ENCODE results near the gene TRIM59. TPM values are rescaled to one million over a fixed set of nuclear protein-coding genes. Genes with fewer than 3 reads are reported as not detected.

The TRIM59 gene
- total RNA-seq, 1 experiment from 2014 or later: 20.8 TPM

- Mint-ChIP-seq H3K27ac (ENCODE audit: unreplicated experiment) (no peak overlapping the region), H3K9me3 (ENCODE audit: low read depth, unreplicated experiment) (no peaks in the 10 kb centered on the region), H3K27me3 (ENCODE audit: unreplicated experiment) (no peaks in the 10 kb centered on the region), H3K36me3 (ENCODE audit: insufficient read depth, unreplicated experiment) (peaks cover 89% of the 10 kb centered on the region), H3K4me3 (ENCODE audit: low read depth, unreplicated experiment) (no peak overlapping the region), H3K4me1 (ENCODE audit: low read depth, unreplicated experiment) (no peaks in the 10 kb centered on the region)
- intact Hi-C loops (cut with micrococcal nuclease; ENCODE audit: unreplicated experiment): no loop called here
- BruUV-seq (replicated peaks): no TSS peak
- no peak for TF ChIP-seq CTCF (IDR thresholded peaks at IDR 0.05; ENCODE audit: unreplicated experiment)
- DNase-seq: no peak
- CTCF ChIA-PET: no interaction called here
Observed at GRCh38 chr3:160427832-160428424, 21.7 kb downstream of the TRIM59 start.

GRCh38 chr3:160417311-160417710, 32.3 kb downstream of the TRIM59 start:
- DNase-seq: no peak
- H3K9me3 Mint-ChIP-seq (ENCODE audit: low read depth, unreplicated experiment): no peaks in the 10 kb centered on the region
- intact Hi-C loops (cut with micrococcal nuclease; ENCODE audit: unreplicated experiment): loop anchor here (2.0 kb wide), 1 partner anchor 13 kb away; no protein-coding TSS in a partner anchor
- no peak for TF ChIP-seq CTCF (IDR thresholded peaks at IDR 0.05; ENCODE audit: unreplicated experiment)
- H3K27me3 Mint-ChIP-seq (ENCODE audit: unreplicated experiment): no peaks in the 10 kb centered on the region
- BruUV-seq (replicated peaks): no TSS peak
- H3K36me3 Mint-ChIP-seq (ENCODE audit: insufficient read depth, unreplicated experiment): peaks cover 82% of the 10 kb centered on the region
- peaks cover 12% of the 10 kb centered on the region for H3K4me1 Mint-ChIP-seq (ENCODE audit: low read depth, unreplicated experiment)
- CTCF ChIA-PET: no interaction called here
- no peak overlapping the region for H3K4me3 Mint-ChIP-seq (ENCODE audit: low read depth, unreplicated experiment)
- peak overlapping the region; percentile 25 for H3K27ac Mint-ChIP-seq (ENCODE audit: unreplicated experiment)

GRCh38 chr3:160413613-160414248, 35.9 kb downstream of the TRIM59 start:
- Mint-ChIP-seq H3K27ac (ENCODE audit: unreplicated experiment) (no peak overlapping the region), H3K36me3 (ENCODE audit: insufficient read depth, unreplicated experiment) (peaks cover 87% of the 10 kb centered on the region), H3K4me3 (ENCODE audit: low read depth, unreplicated experiment) (no peak overlapping the region), H3K4me1 (ENCODE audit: low read depth, unreplicated experiment) (peaks cover 27% of the 10 kb centered on the region), H3K9me3 (ENCODE audit: low read depth, unreplicated experiment) (no peaks in the 10 kb centered on the region), H3K27me3 (ENCODE audit: unreplicated experiment) (no peaks in the 10 kb centered on the region)
- BruUV-seq (replicated peaks): no TSS peak
- peak; percentile 89 for TF ChIP-seq CTCF (IDR thresholded peaks at IDR 0.05; ENCODE audit: unreplicated experiment)
- intact Hi-C loops (cut with micrococcal nuclease; ENCODE audit: unreplicated experiment): loop anchor here (1.0 to 5.0 kb wide), 3 partner anchors 186 to 381 kb away; partner anchors contain the start of gene C3orf80
- CTCF ChIA-PET: interaction anchor here (0.6 to 1.5 kb wide), 5 partner anchors 10 to 251 kb away, joined by 3 to 9 read pairs (median 4); partner anchors contain the start of gene IFT80
- DNase-seq: peak; percentile 89

GRCh38 chr3:160412477-160412876, 37.1 kb downstream of the TRIM59 start:
- H3K4me1 Mint-ChIP-seq (ENCODE audit: low read depth, unreplicated experiment): peaks cover 33% of the 10 kb centered on the region
- no peaks in the 10 kb centered on the region for H3K27me3 Mint-ChIP-seq (ENCODE audit: unreplicated experiment)
- CTCF ChIA-PET: interaction anchor here (1.3 to 1.5 kb wide), 3 partner anchors 240 to 424 kb away, joined by 3 to 9 read pairs (median 6); partner anchors contain the start of gene IL12A
- H3K9me3 Mint-ChIP-seq (ENCODE audit: low read depth, unreplicated experiment): no peaks in the 10 kb centered on the region
- TF ChIP-seq CTCF (IDR thresholded peaks at IDR 0.05; ENCODE audit: unreplicated experiment): no peak
- BruUV-seq (replicated peaks): no TSS peak
- H3K36me3 Mint-ChIP-seq (ENCODE audit: insufficient read depth, unreplicated experiment): peaks cover 88% of the 10 kb centered on the region
- H3K4me3 Mint-ChIP-seq (ENCODE audit: low read depth, unreplicated experiment): no peak overlapping the region
- no peak for DNase-seq
- intact Hi-C loops (cut with micrococcal nuclease; ENCODE audit: unreplicated experiment): loop anchor here (5.0 kb wide), 1 partner anchor 185 kb away; the partner anchor contains the start of gene C3orf80
- peak overlapping the region; percentile 18 for H3K27ac Mint-ChIP-seq (ENCODE audit: unreplicated experiment)

Measured in Calu3 (cell line).